Adrenal gland (tissue), 12 donors: ENCODE measurements around the gene CFAP410. TPM values are rescaled to one million over a fixed set of nuclear protein-coding genes. Genes with fewer than 3 reads are reported as not detected.
A peak's percentile ranks its signal among the peaks of the same experiment; 100 is the strongest.
"Not testable (repeated sequence)": the region's sequence is repeated elsewhere in the genome, so short reads cannot be mapped to it uniquely, and the experiment has no call there.

Experiments used
- DNase-seq, 7 donors: peaks; one replicate each; pipeline ENCODE4 v3.0.0-alpha.2; 2019 to 2020
- H3K27ac ChIP-seq, 5 donors: fragments of 200-600 bp; sonication (generic) in 4 of 5; 1 replicate in 3 of 5; 2 replicates in 2 of 5; pipeline versions ENCODE4 v1.5.1 to v1.8.0; 2016 to 2020; ENCODE audit warnings: mild to moderate bottlenecking in 1 of 5
- H3K27me3 ChIP-seq: fragments of 200-600 bp; 2 replicates; pipeline ENCODE4 v1.8.0; 2021
- H3K36me3 ChIP-seq, 2 donors: fragments of 200-600 bp; replicated peaks in 1 of 2; 1 replicate in 1 of 2; 2 replicates in 1 of 2; pipeline versions ENCODE4 v1.5.1 to v1.8.0; 2018 to 2022
- H3K4me1 ChIP-seq, 2 donors: fragments of 200-600 bp; replicated peaks in 1 of 2; 1 replicate in 1 of 2; 2 replicates in 1 of 2; pipeline versions ENCODE4 v1.5.1 to v1.8.0; 2018 to 2021
- H3K4me3 ChIP-seq, 4 donors: fragments of 200-600 bp; sonication (generic) in 3 of 4; one replicate each; pipeline ENCODE4 v1.5.1; 2016 to 2018
- H3K9me3 ChIP-seq, 3 donors: fragments of 200-600 bp; sonication (generic) in 1 of 3; replicated peaks in 1 of 3; 1 replicate in 2 of 3; 2 replicates in 1 of 3; pipeline versions ENCODE4 v1.5.1 to v1.8.0; 2016 to 2021
- POLR2A ChIP-seq, 2 donors: fragments of 450-650 bp; IDR thresholded peaks; one replicate each; pipeline ENCODE4 v1.6.1; 2017; ENCODE audit warnings: antibody characterized with exemption in 2 of 2, mild to moderate bottlenecking in 2 of 2, moderate library complexity in 1 of 2
- WGBS, 4 donors: extraction: QIAGEN DNeasy Blood & Tissue Kit in 2 of 4; methylation state at CpG; one replicate each; pipeline versions ENCODE4 v1.1.5 to v1.1.7; 2013 to 2017; 5-methylcytosine and 5-hydroxymethylcytosine counted together
- intact Hi-C, 2 donors: fragments of 100-400 bp; cut with DNase I; formaldehyde crosslinking; loops; one replicate each; pipeline versions ENCODE4 v1.14.1 to v1.15.0; 2022 to 2023
- polyA plus RNA-seq, 3 donors: library from polyadenylated mRNA; stranded (reverse); fragments of 200-250 nt in 2 of 3; fragments of 350-450 nt in 1 of 3; fragmentation: Illumina TruSeq in 1 of 3; extraction: RNeasy Lipid Tissue Mini Kit (QIAGEN cat#74804) in 1 of 3; gene quantifications; one replicate each; pipeline ENCODE4 v1.2.3, GENCODE V29; 2013 to 2014
- total RNA-seq, 9 donors: library from RNA; depleted of rRNA in 4 of 9; stranded (reverse); fragments of >200 nt in 4 of 9; fragments of 120-200 nt in 1 of 9; fragmentation: NEBNext Ultra II Directional in 1 of 9; extraction: Animal tissue kit (Norgen Biotek cat#: 25700) in 1 of 9; gene quantifications; one replicate each; pipeline versions ENCODE4 v1.1.0 to v1.2.4, GENCODE V29; 2013 to 2023
- TF ChIP-seq, protein P1 (sequence below), 6 experiments: fragments of 450-650 bp in 4 of 6; fragments of 200-600 bp in 2 of 6; sonication (generic) in 1 of 6; IDR thresholded peaks; 1 replicate in 5 of 6; 2 replicates in 1 of 6; pipeline versions ENCODE4 v1.5.1 to v1.8.0; 2016 to 2021; ENCODE audit warnings: antibody characterized with exemption in 6 of 6, mild to moderate bottlenecking in 2 of 6, moderate library complexity in 1 of 6
- donor health status: healthy with polysubstance abuse.
- donor health status: Bipolar disorder and iron deficiency.
- donor health status: DM: yes; HTN: yes; CAD: no.
- donor health status: DM: no; HTN: no; CAD: no.
- donor health status: DM: no; HTN: no; CAD: no.
- donor health status: DM: yes; HTN: yes; CAD: no.

Gene CFAP410
- total and polyA plus RNA-seq, 12 donors, result 1.4 to 149 (median 37.0) TPM

- peak overlapping the region in 1 of 5 donors; percentile 27 for H3K27ac ChIP-seq
- no peaks in the 10 kb centered on the region for H3K27me3 ChIP-seq
- TF ChIP-seq, protein P1, sequence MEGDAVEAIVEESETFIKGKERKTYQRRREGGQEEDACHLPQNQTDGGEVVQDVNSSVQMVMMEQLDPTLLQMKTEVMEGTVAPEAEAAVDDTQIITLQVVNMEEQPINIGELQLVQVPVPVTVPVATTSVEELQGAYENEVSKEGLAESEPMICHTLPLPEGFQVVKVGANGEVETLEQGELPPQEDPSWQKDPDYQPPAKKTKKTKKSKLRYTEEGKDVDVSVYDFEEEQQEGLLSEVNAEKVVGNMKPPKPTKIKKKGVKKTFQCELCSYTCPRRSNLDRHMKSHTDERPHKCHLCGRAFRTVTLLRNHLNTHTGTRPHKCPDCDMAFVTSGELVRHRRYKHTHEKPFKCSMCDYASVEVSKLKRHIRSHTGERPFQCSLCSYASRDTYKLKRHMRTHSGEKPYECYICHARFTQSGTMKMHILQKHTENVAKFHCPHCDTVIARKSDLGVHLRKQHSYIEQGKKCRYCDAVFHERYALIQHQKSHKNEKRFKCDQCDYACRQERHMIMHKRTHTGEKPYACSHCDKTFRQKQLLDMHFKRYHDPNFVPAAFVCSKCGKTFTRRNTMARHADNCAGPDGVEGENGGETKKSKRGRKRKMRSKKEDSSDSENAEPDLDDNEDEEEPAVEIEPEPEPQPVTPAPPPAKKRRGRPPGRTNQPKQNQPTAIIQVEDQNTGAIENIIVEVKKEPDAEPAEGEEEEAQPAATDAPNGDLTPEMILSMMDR (IDR thresholded peaks at IDR 0.05), result no peak
- no peak for TF ChIP-seq POLR2A (IDR thresholded peaks at IDR 0.05)
Measured at GRCh38 chr21:44303490-44303981, 35.7 kb downstream of the CFAP410 start.

DNA sequence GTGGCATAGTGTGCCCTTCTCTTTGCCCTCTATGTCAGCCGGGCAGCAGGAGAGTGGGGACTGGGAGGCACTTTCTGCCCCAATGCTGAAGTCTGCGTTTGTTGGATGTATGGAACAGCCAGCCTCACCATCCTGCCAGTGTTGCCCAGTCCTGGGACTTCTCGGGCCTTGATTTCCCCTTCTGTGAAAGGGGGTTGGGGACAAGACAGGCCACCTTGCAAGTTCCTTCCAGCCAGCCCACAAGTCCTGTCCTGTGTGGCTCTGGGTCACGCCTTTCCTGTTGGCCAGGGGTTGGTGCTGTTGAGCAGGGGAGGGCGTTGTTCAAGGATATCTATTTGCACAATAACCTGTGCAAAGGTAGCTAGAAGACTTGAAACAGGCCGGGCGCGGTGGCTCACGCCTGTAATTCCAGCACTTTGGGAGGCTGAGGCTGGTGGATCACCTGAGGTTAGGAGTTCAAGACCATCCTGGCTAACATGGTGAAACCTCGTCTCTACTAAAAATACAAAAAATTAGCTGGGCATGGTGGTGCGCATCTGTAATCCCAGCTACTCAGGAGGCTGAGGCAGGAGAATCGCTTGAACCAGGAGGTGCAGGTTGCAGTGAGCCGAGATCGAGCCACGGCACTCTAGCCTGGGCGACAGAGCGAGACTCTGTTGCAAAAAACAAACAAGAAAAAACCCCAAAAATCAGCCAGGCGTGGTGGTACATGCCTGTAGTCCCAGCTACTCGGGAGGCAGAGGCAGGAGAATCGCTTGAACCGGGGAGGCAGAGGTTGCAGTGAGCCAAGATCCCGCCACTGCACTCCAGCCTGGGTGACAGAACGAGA is 36.4 kb downstream of the CFAP410 start:
- intact Hi-C loops, result loop anchor here in 1 of 2 donors (5.0 kb wide), 1 partner anchor 35 kb away; the partner anchor contains the start of gene CFAP410
- H3K27ac ChIP-seq, result not testable (repeated sequence)

More at GRCh38 chr21:44303490-44303981, 35.7 kb downstream of the CFAP410 start:
- H3K9me3 ChIP-seq, result no peaks in the 10 kb centered on the region
- H3K4me3 ChIP-seq, result no peak overlapping the region
- no peaks in the 10 kb centered on the region for H3K36me3 ChIP-seq
- no peak for DNase-seq
- WGBS, 4 donors, result 80 to 87% (median 83%) methylated on average over 12 of the region's 12 CpGs
- H3K4me1 ChIP-seq, result peaks cover 8 to 15% of the 10 kb centered on the region in 2 donors
- intact Hi-C loops, result loop anchor here in 1 of 2 donors (5.0 kb wide), 1 partner anchor 34 kb away; the partner anchor contains the start of gene CFAP410

DNA sequence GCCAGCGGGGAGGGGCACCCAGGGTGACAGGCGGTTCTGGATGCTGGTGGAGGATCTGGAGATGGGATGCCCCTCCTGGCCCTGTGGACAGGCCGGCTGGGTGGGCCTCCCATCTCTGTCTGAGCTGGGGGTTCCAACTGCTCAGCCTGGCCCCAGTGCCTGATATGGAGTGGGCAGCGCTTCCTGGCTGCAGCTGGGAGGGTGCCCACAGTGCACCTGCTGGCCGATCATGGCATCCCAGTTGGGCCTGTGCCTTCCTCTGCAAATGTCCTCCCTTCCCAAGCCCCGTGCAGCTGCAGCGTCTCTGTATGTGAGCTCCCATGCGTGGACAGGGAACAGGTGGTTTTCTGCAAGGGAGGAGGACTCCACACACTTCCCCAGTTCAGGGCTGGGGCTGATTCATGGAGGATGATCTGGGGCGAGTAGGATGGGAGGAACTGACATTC is 37.2 kb downstream of the CFAP410 start:
- Histone ChIP-seq H3K27me3 (no peaks in the 10 kb centered on the region), H3K27ac (no peak overlapping the region), H3K4me3 (no peak overlapping the region), H3K9me3 (no peaks in the 10 kb centered on the region), H3K36me3 (no peaks in the 10 kb centered on the region), H3K4me1 (peaks cover 8 to 23% of the 10 kb centered on the region in 2 donors)
- TF ChIP-seq, protein P1 (IDR thresholded peaks at IDR 0.05), result no peak
- TF ChIP-seq POLR2A (IDR thresholded peaks at IDR 0.05), result no peak
- 62 to 88% (median 74%) methylated on average over 3 to 9 of the region's 9 CpGs for WGBS, 4 donors
- intact Hi-C loops, result loop anchor here in 1 of 2 donors (5.0 kb wide), 1 partner anchor 35 kb away; the partner anchor contains the start of gene CFAP410
- DNase-seq, result no peak

More for the DNA sequence above, 36.4 kb downstream of the CFAP410 start:
- not testable (repeated sequence) for H3K36me3 ChIP-seq, H3K9me3 ChIP-seq, H3K4me3 ChIP-seq, H3K27me3 ChIP-seq, DNase-seq
- peaks cover 8 to 18% of the 10 kb centered on the region in 2 donors for H3K4me1 ChIP-seq
- WGBS, 4 donors, result 85 to 93% (median 89%) methylated on average over 21 to 23 of the region's 23 CpGs

DNA sequence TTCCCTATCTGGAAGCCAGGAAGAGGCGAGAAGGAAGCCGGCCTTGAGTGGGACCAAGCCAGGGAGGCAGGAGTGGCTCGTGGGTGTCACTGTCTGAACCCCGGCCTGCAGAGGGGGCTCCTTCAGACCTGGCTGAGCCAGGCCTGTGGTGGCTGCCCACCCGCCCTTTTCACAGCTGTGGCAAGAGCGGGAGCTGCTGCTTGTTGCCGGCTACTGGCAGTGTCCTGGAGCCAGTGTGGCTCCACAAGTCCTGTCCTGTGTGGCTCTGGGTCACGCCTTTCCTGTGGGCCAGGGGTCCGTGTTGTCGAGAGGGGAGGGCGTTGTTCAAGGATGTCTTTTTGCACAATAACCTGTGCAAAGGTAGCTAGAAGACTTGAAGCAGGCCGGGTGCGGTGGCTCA is 38.0 kb downstream of the CFAP410 start:
- 62 to 100% (median 68%) methylated on average over 2 to 13 of the region's 13 CpGs for WGBS, 4 donors
- Histone ChIP-seq H3K36me3 (no peaks in the 10 kb centered on the region), H3K4me1 (peaks cover 8 to 23% of the 10 kb centered on the region in 2 donors), H3K27ac (peak overlapping the region in 1 of 5 donors; percentile 85), H3K4me3 (peak overlapping the region in 1 of 4 donors; percentile 86), H3K27me3 (no peaks in the 10 kb centered on the region), H3K9me3 (no peaks in the 10 kb centered on the region)
- DNase-seq, result no peak
- TF ChIP-seq, protein P1 (IDR thresholded peaks at IDR 0.05), result no peak
- intact Hi-C loops, result loop anchor here in 1 of 2 donors (5.0 kb wide), 1 partner anchor 36 kb away; the partner anchor contains the start of gene CFAP410
